GM19463 (cell line): ENCODE measurements around the gene CHIA.
"Not testable (repeated sequence)": the region's sequence is repeated elsewhere in the genome, so short reads cannot be mapped to it uniquely, and the experiment has no call there.

Experiments used
- ATAC-seq: cut with Tn5 transposase; IDR thresholded peaks from one replicate; pipeline ENCODE4 v1.9.1; 2021; ENCODE audit warnings: mild to moderate bottlenecking, moderate library complexity; ENCODE audit not compliant: unreplicated experiment

Gene CHIA

GRCh38 chr1:111283838-111284237, 6.8 kb upstream of the CHIA start:
- no peak for ATAC-seq

DNA sequence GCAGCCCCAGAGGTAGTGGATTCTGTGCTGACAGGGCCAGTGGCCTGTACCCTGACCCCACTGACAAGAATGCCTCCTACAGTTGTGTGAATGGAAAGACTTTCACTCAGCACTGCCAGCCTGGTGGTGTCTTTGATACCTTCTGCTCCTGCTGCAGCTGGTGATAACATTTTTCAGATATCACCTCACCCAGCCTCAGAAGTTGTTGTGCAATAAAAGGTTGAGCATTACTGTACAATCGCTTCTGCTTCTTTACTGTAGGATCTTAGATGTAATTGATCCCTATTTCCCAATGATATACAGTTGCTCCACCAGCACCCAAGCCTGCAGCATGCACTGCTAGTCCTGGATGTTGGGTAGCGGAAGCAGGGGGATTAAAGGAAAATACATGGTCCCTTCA, 4.8 kb upstream of the CHIA start:
- ATAC-seq: no peak

DNA sequence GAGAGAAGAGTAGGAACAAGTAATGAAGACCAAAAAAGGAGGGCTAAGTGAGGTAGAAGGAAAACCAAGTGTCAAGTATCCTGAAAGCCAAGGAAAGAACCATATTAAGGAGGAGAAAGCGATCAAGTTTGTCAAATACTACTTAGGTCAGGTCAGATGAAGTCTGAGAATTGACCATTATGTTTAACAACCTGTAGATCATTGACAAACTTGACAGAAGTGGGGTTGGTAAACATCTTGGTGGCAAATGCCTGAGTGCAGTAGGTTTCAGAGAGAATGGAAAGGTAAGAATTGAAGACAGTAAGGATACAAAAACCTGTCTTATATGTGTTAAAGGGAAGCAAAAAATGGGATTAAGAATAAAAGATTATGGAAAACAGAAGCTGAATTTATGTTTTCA, 3.7 kb upstream of the CHIA start:
- ATAC-seq: no peak

GRCh38 chr1:111289371-111289770, 1.3 kb upstream of the CHIA start:
- ATAC-seq: no peak

- ATAC-seq: no peak
Observed at GRCh38 chr1:111290104-111290503, 547 bp upstream of the CHIA start.

GRCh38 chr1:111294390-111294789, 3.7 kb downstream of the CHIA start:
- ATAC-seq: no peak

GRCh38 chr1:111302374-111302773, 11.7 kb downstream of the CHIA start:
- ATAC-seq: no peak

GRCh38 chr1:111309690-111310089, 19.0 kb downstream of the CHIA start:
- ATAC-seq: no peak

DNA sequence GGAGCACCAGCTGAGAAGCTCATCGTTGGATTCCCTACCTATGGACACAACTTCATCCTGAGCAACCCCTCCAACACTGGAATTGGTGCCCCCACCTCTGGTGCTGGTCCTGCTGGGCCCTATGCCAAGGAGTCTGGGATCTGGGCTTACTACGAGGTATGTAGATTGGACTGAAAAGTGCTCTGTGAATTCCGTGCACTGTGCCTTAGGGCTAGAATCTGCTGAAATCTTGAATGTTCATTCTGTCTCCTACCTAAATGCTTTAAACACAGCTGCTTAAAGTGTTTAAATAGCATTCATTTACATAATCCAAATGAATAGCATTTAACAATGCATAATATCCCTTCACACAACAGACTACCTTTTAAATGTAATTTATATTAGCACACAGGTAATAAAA, 27.9 kb downstream of the CHIA start:
- ATAC-seq: no peak

GRCh38 chr1:111320066-111320879, 29.6 kb downstream of the CHIA start:
- ATAC-seq: no peak

DNA sequence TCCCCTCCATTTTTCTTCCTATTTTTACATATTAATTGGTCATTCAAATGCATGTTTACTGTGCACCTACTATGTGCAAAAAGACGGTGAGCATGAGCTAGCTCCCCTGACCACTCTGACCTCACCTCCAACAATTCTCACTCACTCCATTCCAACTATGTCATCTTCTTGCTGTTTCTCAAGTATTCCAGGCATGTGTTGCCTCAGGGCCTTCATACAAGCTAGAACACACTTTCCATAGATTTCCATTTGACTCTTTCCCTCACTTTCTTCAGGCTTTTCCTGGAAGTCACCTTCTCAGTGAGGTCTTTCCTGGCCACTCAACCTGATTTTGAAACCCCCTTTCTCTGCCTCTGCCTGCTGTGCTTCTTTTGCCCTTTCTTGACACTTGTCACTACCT, 32.6 kb downstream of the CHIA start:
- no peak for ATAC-seq

- peak; percentile 86 for ATAC-seq
Observed at GRCh38 chr1:111332190-111332589, 41.5 kb downstream of the CHIA start.

GRCh38 chr1:111334169-111334568, 43.5 kb downstream of the CHIA start:
- ATAC-seq: no peak

DNA sequence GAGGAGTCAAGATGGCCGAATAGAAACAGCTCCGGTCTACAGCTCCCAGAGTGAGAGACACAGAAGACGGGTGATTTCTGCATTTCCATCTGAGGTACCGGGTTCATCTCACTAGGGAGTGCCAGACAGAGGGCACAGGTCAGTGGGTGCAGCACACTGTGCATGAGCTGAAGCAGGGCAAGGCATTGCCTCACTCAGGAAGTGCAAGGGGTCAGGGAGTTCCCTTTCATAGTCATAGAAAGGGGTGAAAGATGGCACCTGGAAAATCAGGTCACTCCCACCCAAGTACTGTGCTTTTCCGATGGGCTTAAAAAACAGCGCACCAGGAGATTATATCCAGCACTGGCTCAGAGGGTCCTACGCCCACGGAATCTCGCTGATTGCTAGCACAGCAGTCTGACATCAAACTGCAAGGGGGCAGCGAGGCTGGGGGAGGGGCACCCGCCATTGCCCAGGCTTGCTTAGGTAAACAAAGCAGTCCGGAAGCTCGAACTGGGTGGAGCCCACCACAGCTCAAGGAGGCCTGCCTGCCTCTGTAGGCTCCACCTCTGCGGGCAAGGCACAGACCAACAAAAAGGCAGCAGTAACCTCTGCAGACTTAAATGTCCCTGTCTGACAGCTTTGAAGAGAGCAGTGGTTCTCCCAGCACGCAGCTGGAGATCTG, 44.7 kb downstream of the CHIA start:
- not testable (repeated sequence) for ATAC-seq

DNA sequence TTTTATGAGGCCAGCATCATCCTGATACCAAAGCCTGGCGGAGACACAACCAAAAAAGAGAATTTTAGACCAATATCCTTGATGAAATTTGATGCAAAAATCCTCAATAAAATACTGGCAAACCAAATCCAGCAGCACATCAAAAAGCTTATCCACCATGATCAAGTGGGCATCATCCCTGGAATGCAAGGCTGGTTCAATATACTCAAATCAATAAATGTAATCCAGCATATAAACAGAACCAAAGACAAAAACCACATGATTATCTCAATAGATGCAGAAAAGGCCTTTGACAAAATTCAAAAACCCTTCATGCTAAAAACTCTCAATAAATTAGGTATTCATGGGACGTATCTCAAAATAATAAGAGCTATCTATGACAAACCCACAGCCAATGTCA, 48.2 kb downstream of the CHIA start:
- ATAC-seq: not testable (repeated sequence)

DNA sequence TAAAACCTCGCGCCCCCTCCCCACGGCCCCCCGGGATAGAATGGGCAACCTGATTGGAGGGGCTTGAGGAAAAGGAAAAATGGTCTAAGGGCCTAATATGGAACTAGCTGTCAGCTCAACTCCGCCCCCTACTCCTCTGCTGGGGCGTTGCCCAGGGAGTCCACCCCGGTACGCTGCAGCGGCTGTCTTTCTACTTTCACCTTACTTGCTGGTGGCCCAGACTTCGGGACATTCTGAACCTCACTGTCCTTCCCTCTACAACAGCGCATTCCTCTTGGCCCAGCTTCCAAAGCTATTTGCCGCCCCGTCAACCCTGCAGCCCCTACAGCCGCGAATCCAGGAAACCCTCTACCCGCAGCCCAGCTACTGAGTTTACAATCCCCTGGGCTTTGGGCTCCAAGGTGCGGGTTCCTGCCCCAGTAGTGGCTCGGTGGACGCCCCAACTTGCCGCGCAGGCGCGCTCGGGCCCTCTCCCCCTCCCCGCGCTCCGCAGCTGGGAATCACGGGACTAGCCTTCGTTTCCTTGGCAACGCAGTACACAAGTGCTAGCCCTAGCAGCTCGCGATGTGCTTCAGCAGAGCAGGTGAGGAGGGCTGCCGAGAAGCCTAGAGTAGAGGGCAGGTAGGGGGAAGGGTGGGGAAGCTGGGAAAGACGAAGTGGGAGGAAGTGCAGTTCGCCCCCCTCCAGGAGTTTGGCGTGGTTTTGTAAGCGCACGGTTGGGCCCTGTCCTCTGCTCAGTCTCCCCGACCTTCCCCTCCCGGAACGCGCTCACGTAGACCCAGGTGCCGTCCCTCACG, 55.6 kb downstream of the CHIA start:
- ATAC-seq: peak; percentile 93

DNA sequence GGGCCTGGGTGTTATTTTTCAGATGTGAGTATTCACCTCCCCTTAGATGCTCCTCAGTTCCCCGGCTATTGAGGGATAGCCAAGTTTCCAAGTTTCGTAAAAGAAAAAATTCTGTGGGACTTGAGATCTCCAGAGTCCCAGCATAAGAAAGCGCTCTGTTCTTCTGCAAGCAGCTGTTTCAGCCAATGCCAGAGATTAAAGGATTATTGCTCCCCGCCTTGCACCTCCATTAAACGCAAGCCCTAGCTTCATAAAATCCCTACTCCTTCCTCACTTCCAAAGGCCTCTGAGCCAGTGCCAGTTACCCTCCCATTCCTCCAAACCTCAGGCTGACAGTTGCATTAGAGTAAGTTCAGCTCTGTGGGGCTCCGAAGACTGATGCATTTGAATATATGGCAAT, 56.4 kb downstream of the CHIA start:
- no peak for ATAC-seq

GRCh38 chr1:111351700-111352099, 61.0 kb downstream of the CHIA start:
- ATAC-seq: no peak

- ATAC-seq: no peak
Observed at GRCh38 chr1:111354584-111354983, 63.9 kb downstream of the CHIA start.

GRCh38 chr1:111358964-111359363, 68.3 kb downstream of the CHIA start:
- ATAC-seq: no peak

- ATAC-seq: no peak
Observed at GRCh38 chr1:111359376-111359775, 68.7 kb downstream of the CHIA start.

DNA sequence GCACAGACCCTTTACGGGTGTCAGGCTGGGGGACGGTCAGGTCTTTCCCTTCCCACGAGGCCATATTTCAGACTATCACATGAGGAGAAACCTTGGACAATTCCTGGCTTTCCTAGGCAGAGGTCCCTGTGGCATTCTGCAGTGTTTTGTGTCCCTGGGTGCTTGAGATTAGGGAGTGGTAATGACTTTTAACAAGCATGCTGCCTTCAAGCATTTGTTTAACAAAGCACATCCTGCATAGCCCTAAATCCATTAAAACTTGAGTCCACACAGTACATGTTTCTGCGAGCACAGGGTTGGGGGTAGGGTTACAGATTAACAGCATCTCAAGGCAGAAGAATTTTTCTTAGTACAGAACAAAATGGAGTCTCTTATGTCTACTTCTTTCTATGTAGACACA, 69.6 kb downstream of the CHIA start:
- ATAC-seq: not testable (repeated sequence)
